IMR-90 (cell line): ENCODE measurements around the gene C5orf24. TPM values are rescaled to one million over a fixed set of nuclear protein-coding genes. Genes with fewer than 3 reads are reported as not detected.

Experiments used
- ATAC-seq: fragments of 200-7000 bp; cut with Tn5 transposase; 2 replicates; pipeline ENCODE4 v1.9.1; 2020; ENCODE audit warnings: low read depth, mild to moderate bottlenecking, moderate library complexity
- BruUV-seq: library from RNA; stranded (reverse); fragments of 400-500 nt; replicated peaks from 2 replicates; lab custom pipeline; 2021; lab: Mats Ljungman, UMichigan
- CTCF ChIA-PET: fragments of 300-600 bp; formaldehyde crosslinking; extraction: SDS; loops from one replicate; lab custom pipeline; 2021; ENCODE audit warnings: antibody characterized with exemption; lab: Yijun Ruan, JAX
- POLR2A ChIA-PET: fragments of 300-600 bp; sonication (Branson Sonifier 250); formaldehyde crosslinking; loops from one replicate; lab custom pipeline; 2022; ENCODE audit warnings: antibody characterized with exemption; ENCODE audit not compliant: unreplicated experiment; lab: Charles Lee
- DNase-seq: peaks from one replicate; pipeline ENCODE4 v3.0.0; 2013
- H2AFZ ChIP-seq: replicated peaks from 2 replicates; pipeline ENCODE3; 2013; ENCODE audit warnings: low read length, mild to moderate bottlenecking; ENCODE audit not compliant: poor library complexity
- H2AK5ac ChIP-seq: 2 replicates; pipeline ENCODE4 v1.6.1; 2013; ENCODE audit warnings: low read depth, low read length, inconsistent platforms
- H2AK9ac ChIP-seq: replicated peaks from 2 replicates; pipeline ENCODE3; 2013; ENCODE audit warnings: mild to moderate bottlenecking, low read depth, low read length, moderate library complexity; ENCODE audit not compliant: poor library complexity
- H2BK120ac ChIP-seq: 2 replicates; pipeline ENCODE4 v1.6.1; 2013; ENCODE audit warnings: low read depth, low read length, inconsistent platforms
- H2BK15ac ChIP-seq: 3 replicates; pipeline ENCODE4 v1.6.1; 2013; ENCODE audit warnings: low read depth, low read length, inconsistent platforms
- H2BK20ac ChIP-seq: 2 replicates; pipeline ENCODE4 v1.6.1; 2013; ENCODE audit warnings: low read depth, mild to moderate bottlenecking, inconsistent platforms, low read length, moderate library complexity
- H2BK5ac ChIP-seq: 2 replicates; pipeline ENCODE4 v1.6.1; 2013; ENCODE audit warnings: mild to moderate bottlenecking, low read depth, low read length, inconsistent platforms; ENCODE audit not compliant: poor library complexity, severe bottlenecking
- H3K14ac ChIP-seq: replicated peaks from 2 replicates; pipeline ENCODE4 v1.6.1; 2013; ENCODE audit warnings: low read depth, low read length, inconsistent platforms
- H3K18ac ChIP-seq: 2 replicates; pipeline ENCODE4 v1.6.1; 2013; ENCODE audit warnings: low read depth, low read length, control low read depth
- H3K23ac ChIP-seq: 2 replicates; pipeline ENCODE4 v1.6.1; 2013; ENCODE audit warnings: low read depth, low read length, inconsistent platforms
- H3K27ac ChIP-seq: 2 replicates; pipeline ENCODE4 v1.5.1; 2013; ENCODE audit warnings: mild to moderate bottlenecking, control low read depth, low read length; ENCODE audit not compliant: insufficient read depth
- H3K27me3 ChIP-seq: 2 replicates; pipeline ENCODE4 v1.6.1; 2013; ENCODE audit warnings: low read length; ENCODE audit not compliant: control insufficient read depth, insufficient read depth
- H3K36me3 ChIP-seq: 2 replicates; pipeline ENCODE4 v1.6.1; 2013; ENCODE audit warnings: low read length, mixed read lengths; ENCODE audit not compliant: control insufficient read depth, insufficient read depth
- H3K4ac ChIP-seq: 2 replicates; pipeline ENCODE4 v1.6.1; 2013; ENCODE audit warnings: low read depth, low read length, inconsistent platforms
- H3K4me1 ChIP-seq: 2 replicates; pipeline ENCODE4 v1.6.1; 2013; ENCODE audit warnings: low read length, mixed read lengths; ENCODE audit not compliant: control insufficient read depth, insufficient read depth
- H3K4me2 ChIP-seq: 2 replicates; pipeline ENCODE4 v1.6.1; 2013; ENCODE audit warnings: low read depth, mild to moderate bottlenecking, control low read depth, low read length, moderate library complexity
- H3K4me3 ChIP-seq: 2 replicates; pipeline ENCODE4 v1.5.1; 2013; ENCODE audit warnings: low read depth, mild to moderate bottlenecking, control low read depth, low read length, moderate library complexity; ENCODE audit not compliant: insufficient read depth
- H3K56ac ChIP-seq: 2 replicates; pipeline ENCODE4 v1.6.1; 2013; ENCODE audit warnings: low read length, inconsistent platforms; ENCODE audit not compliant: insufficient read depth; ENCODE audit errors: extremely low read depth
- H3K79me1 ChIP-seq, 2 experiments: 2 replicates each; pipeline ENCODE4 v1.6.1; 2013; ENCODE audit warnings: low read length in 2 of 2, inconsistent platforms in 1 of 2, low read depth in 1 of 2
- H3K9ac ChIP-seq: 2 replicates; pipeline ENCODE4 v1.6.1; 2013; ENCODE audit warnings: low read depth, low read length, control low read depth
- H3K9me1 ChIP-seq: 2 replicates; pipeline ENCODE4 v1.6.1; 2013; ENCODE audit warnings: low read length, inconsistent platforms; ENCODE audit not compliant: insufficient read depth
- H3K9me3 ChIP-seq: 2 replicates; pipeline ENCODE4 v1.6.1; 2013; ENCODE audit warnings: low read length; ENCODE audit not compliant: control insufficient read depth, insufficient read depth
- H4K20me1 ChIP-seq: 2 replicates; pipeline ENCODE4 v1.6.1; 2013; ENCODE audit warnings: low read length, inconsistent platforms; ENCODE audit not compliant: insufficient read depth
- H4K5ac ChIP-seq: 2 replicates; pipeline ENCODE4 v1.6.1; 2013; ENCODE audit warnings: mild to moderate bottlenecking, low read depth, low read length, control low read depth
- H4K8ac ChIP-seq, 2 experiments: 2 replicates each; pipeline ENCODE4 v1.6.1; 2013; ENCODE audit warnings: low read depth in 2 of 2, low read length in 2 of 2, control low read depth in 1 of 2, inconsistent platforms in 1 of 2
- H4K91ac ChIP-seq: 2 replicates; pipeline ENCODE4 v1.6.1; 2013; ENCODE audit warnings: low read depth, low read length, inconsistent platforms; ENCODE audit not compliant: insufficient read depth
- CHD1 ChIP-seq: IDR thresholded peaks from 2 replicates; pipeline ENCODE4 v1.6.1; 2012; ENCODE audit warnings: low read depth, low read length, improper control_type of control experiment
- FOS ChIP-seq: fragments of 150-350 bp; IDR thresholded peaks from 2 replicates; pipeline ENCODE4 v1.6.1; 2016; ENCODE audit warnings: low read depth, low read length
- RAD21 ChIP-seq: IDR thresholded peaks from 2 replicates; pipeline ENCODE4 v1.6.1; 2012; ENCODE audit warnings: low read length, improper control_type of control experiment
- WGBS, 2 experiments: methylation state at CpG; one replicate each; pipeline versions ENCODE4 v1.1.5 to v1.1.7; 2013; ENCODE audit warnings: missing lambda C conversion rate in 2 of 2; ENCODE audit not compliant: insufficient read length in 1 of 2; ENCODE audit errors: extremely low coverage in 2 of 2; 5-methylcytosine and 5-hydroxymethylcytosine counted together
- dilution Hi-C: fragments of 300-500 bp; cut with HindIII; formaldehyde crosslinking; loops from one replicate; pipeline ENCODE4 v1.14.3; 2018; ENCODE audit warnings: low sequenced_read_pairs; ENCODE audit not compliant: unreplicated experiment
- in situ Hi-C: fragments of 300-500 bp; cut with MboI; formaldehyde crosslinking; loops from 3 replicates; pipeline ENCODE4 v1.14.3; 2019; ENCODE audit warnings: low sequenced_read_pairs, inconsistent platforms, mixed read lengths
- intact Hi-C: fragments of 100-400 bp; cut with micrococcal nuclease; formaldehyde crosslinking; loops from 2 replicates; pipeline ENCODE4 v1.10.0; 2022
- polyA plus RNA-seq, 3 experiments: library from polyadenylated mRNA; depleted of rRNA; stranded (reverse); fragments of >200 nt; gene quantifications; 2 replicates each; pipeline ENCODE4 v1.2.3, GENCODE V29; 2012; ENCODE audit warnings: low replicate concordance in 1 of 3
- total RNA-seq: library from RNA; depleted of rRNA; stranded (reverse); fragments of >200 nt; gene quantifications from 2 replicates; pipeline ENCODE4 v1.2.3, GENCODE V29; 2012

The C5orf24 gene
- total and polyA plus RNA-seq, 2 of the 4 experiments (the other 2 are of a cell fraction), result 29.8 to 44.9 TPM

DNA sequence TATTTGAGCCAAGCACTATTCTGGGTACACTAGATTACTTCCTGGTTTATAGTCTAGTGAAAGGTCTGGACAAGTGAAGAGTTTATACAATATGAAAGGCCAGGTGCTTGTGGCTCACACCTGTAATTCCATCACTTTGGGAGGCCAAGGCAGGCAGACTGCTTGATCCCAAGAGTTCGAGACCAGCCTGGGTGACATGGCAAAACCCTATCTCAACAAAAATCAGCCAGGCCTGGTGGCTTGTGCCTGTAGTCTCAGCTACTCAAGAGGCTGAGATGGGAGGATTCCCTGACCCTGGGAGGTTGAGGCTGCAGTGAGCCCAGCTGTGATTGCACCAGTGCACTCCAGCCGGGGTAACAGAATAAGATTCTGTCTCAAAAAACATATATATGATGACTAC is 18.9 kb downstream of the C5orf24 start:
- Histone ChIP-seq H3K79me1 (peaks cover 7 to 8% of the 10 kb centered on the region in 2 experiments; a peak in 3 of 4 replicates), H3K23ac (no peak overlapping the region), H3K9me1 (peaks cover 3% of the 10 kb centered on the region; the same call in 1 of the 2 replicates), H3K14ac (no peak overlapping the region), H2BK15ac (no peak overlapping the region), H3K27me3 (no peaks in the 10 kb centered on the region), H3K4me2 (no peak overlapping the region), H4K8ac (no peak overlapping the region), H3K4ac (no peak overlapping the region), H3K9ac (no peak overlapping the region), H3K27ac (no peak overlapping the region), H4K91ac (no peak overlapping the region), H3K56ac (no peak overlapping the region), H3K4me3 (no peak overlapping the region), H3K4me1 (no peaks in the 10 kb centered on the region), H2BK120ac (no peak overlapping the region), H2AK9ac (no peak overlapping the region), H3K36me3 (peaks cover 23% of the 10 kb centered on the region), H4K20me1 (0 out of 2 replicates have a peak, but pooled peaks cover 5% of the 10 kb centered on the region), H3K9me3 (no peaks in the 10 kb centered on the region), H2AK5ac (no peak overlapping the region), H2BK20ac (no peak overlapping the region), H3K18ac (no peak overlapping the region), H2BK5ac (no peak overlapping the region), H4K5ac (no peak overlapping the region; the same call in 1 of the 2 replicates), H2AFZ (no peak overlapping the region)
- no CpG with 5 or more reads among the region's 2 CpGs for WGBS, 2 experiments
- no peak; the same call in 1 of the 2 replicates for ATAC-seq
- no TSS peak for BruUV-seq
- dilution Hi-C loops (no loop called here), in situ Hi-C loops (no loop called here), intact Hi-C loops (no loop called here)
- TF ChIP-seq CHD1, result no peak
- no peak for TF ChIP-seq RAD21
- no peak for TF ChIP-seq FOS
- CTCF ChIA-PET, result no interaction called here
- no peak for DNase-seq
- POLR2A ChIA-PET, result interaction anchor here (1.8 kb wide), 1 partner anchor 10 kb away, joined by 5 read pairs; the partner anchor contains the start of gene TXNDC15
